ENCODE measurements around the gene NACC2.

NACC2 gene, protein sequence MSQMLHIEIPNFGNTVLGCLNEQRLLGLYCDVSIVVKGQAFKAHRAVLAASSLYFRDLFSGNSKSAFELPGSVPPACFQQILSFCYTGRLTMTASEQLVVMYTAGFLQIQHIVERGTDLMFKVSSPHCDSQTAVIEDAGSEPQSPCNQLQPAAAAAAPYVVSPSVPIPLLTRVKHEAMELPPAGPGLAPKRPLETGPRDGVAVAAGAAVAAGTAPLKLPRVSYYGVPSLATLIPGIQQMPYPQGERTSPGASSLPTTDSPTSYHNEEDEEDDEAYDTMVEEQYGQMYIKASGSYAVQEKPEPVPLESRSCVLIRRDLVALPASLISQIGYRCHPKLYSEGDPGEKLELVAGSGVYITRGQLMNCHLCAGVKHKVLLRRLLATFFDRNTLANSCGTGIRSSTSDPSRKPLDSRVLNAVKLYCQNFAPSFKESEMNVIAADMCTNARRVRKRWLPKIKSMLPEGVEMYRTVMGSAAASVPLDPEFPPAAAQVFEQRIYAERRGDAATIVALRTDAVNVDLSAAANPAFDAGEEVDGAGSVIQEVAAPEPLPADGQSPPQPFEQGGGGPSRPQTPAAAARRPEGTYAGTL

DNA sequence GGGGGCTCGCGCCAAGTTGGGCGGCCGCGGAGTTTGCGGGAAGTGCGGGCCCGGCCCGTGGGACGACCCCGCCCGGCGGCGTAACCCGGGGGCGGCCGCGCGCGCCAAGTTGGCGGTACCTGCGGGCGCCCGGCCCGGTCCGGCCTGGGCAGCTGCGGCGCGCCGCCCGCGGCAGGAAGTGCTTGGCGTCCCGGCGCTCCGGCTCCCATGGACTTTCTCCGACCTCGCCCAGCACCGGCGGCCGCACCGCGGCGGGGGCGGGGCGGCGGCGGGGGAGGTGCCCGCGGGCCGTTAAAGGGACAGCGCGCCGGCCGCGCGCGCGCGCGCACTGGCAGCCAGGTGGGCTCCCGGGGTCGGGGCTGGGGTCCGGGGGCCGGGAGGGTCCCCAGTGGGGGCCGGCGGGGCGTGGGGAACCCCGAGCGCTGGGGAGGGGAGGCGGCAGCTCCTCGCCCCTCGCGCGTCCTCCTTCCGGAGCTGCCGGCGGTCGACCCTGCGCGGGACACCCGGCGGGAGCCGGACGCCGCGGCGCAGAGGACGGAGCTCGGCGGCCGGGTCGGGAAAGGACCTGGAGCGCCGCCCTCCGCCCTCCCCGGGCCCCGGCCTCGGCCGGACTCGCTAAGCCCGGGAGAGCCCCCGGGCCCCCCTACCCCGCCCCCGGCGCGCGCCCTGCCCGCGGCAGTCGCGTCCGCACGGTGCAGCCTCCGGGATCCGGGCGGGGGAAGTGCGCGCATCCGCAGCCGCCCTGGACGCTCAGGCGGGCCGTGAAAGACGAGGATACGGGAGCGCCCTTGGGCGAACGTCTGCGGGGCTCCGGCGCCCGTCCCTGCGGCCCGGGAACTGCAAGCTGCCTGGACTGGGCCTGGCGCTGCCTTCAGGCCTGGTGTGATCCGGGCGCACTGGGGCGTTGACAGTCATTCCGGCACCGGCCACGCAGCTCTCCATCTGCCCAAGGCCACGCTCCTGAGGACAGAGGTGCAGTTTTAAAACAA lies at the start of gene NACC2:
NACC2 (minus strand) TSS at position 220 of the 989 bp plus-strand sequence. CDS start 44,768 bp downstream, outside the sequence.
- FAIRE-seq: no peak

DNA sequence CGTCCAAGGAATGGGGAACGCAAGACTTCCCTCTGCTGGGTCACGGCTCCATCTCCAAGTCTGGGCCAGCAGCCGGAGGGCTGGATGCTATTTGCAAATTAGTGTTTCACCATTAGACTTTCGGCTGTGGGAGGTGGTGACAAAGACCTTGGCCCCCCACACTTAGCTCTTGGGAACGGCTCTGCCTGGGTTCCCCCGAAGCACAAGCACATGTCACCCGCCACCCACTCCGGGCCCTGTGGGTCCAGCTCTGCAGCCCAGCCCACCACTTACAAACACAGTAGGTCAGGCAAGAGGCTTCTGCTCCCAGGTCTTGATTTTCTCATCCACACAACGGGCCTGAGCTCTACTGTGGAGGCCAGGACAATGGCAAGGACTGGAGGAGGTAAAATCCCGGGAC lies 49.4 kb upstream of the NACC2 start:
- FAIRE-seq: no peak

DNA sequence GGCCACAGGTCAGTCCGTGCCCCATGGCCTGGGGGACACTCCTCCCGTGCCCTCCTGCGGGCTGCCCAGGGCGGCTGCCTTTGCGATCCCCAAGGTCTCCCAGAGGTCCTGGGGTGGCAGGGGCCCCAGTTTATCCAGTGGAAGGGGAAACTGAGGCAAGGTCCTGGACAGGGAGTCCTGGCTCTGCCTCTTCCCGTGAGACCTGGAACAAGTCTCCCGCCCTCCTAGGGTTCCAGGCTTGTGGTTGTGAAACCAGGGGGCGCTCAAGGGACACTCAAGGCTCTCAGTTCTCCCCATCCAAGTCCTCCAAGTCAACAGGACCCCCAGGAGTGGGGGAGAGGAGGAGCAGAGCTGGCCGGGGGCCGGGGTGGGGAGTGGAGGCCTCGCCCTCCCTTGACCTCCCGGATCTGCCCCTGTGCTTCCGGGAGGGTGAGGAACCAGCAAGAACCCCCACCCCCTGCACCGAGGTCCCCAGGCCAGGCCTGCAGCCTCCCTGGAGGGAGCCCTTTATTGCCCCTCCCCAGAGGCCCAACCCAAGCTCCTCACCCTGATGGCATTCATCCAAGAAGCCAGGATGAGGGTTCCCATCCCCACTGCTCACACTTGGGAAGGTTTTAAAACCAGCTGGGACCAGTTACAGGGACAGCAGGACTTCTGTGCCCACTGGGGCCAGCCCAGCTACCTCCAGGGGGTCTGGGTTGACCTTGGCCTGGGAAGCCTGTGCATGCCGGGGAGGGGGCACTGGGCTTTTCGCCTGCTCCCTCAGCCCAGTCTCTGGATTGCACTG lies 48.3 kb upstream of the NACC2 start:
- FAIRE-seq: no peak

DNA sequence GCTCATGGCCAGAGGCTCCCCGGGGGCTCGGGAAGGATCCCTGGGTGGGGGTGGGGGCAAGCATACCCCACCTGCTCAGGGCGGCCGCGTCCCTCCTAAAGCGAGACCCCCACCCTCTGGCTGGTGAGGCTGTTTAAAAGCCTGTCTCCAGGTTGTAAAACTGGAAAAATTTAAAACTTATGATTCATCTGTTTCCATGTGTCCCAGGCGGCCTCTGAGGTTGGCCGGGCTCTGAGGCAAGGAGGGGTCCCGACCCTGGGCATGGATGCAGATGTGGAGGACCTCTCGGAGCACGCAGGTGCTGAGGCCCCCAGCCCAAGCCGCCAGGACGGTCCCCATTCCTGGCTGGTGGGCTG lies 47.7 kb upstream of the NACC2 start:
- no peak for FAIRE-seq

DNA sequence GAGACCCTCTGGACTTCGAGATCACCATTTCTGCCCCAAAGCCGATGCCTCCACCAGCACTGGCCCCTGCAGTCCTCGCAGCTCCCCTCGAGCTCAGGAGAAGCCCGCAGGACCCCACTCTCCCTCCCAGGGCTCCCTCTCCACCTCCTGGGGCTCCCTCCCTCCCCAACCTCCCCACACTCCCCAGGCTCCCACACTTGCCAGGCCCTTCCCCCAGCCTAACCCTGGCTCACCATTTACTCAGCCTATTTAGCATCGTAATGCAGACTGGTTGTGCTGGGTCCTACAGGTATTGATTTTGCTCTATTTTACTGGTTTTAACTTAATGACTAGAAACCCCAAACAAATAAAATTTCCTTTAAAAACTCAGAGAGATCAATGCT lies 47.3 kb upstream of the NACC2 start:
- FAIRE-seq: no peak

DNA sequence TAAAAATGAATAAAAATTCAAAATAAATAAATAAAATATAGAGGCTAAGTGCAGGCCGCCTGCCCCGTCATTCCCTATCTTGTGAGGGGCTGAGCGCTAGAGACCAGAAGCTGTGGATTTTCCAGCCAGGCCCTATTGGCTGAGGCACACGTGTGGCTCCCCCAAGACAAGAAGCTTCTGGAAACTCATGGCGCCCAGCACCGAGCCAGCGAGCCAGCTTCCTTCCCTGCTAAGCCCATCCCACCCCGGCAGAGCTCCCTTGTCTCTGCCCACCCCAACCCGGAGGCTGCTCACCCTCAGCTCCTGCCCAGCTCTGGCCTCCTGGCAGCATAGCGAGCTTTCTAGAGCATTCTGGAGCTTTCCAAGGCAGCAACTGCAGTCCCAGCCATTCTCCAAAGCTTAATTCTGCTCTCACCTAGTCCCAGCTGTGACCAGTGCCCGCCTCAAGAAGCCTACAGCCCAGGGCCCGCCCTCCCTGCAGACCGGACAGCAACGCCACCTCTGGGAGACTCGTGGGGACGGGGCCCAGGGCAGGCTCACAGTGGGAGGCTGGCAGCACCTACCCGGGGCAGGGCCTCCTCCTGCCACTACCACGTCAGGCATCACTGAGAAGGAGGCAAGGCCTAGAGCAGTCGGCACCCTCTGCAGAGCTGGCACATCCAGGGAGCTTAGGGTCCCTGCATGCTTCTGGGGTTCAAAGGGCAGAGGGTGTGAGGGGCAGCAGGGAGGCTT lies 46.8 kb upstream of the NACC2 start:
- no peak for FAIRE-seq

DNA sequence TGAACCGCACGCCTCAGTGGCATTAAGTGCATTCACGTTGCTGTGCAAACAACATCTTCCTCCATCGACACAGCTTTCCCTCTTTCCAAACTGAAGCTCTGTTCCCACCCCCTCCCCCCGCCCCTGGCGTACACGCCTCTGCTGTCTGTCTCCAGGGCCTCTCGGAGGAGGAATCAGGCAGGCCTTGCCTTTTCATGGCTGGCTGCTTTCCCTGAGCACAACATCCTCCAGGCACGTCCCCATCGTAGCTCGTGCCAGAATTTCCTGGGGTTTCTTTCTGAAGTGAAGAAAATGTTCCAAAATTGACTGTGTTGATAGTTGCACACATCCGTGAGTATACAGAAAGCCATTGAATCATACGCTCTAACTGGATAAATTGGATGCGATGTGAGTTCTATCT lies 45.9 kb upstream of the NACC2 start:
- FAIRE-seq: no peak

DNA sequence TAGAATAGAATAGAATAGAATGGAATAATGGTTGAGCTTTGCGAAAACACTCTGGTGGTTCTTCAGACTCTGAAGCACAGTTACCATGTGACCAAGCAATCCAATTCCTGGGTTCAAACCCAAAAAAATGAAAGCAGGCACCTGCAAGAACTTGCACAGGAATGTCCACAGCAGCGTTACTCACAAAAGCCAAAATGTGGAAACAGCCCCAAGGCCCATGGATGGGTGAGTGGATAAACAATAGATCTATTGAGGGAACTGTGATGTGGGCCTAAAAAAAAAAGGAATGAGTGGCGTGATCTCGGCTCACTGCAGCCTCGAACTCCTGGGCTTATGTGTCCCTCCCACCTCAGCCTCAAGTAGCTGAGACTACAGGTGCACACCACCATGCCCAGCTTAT lies 45.0 kb upstream of the NACC2 start:
- no peak for FAIRE-seq

DNA sequence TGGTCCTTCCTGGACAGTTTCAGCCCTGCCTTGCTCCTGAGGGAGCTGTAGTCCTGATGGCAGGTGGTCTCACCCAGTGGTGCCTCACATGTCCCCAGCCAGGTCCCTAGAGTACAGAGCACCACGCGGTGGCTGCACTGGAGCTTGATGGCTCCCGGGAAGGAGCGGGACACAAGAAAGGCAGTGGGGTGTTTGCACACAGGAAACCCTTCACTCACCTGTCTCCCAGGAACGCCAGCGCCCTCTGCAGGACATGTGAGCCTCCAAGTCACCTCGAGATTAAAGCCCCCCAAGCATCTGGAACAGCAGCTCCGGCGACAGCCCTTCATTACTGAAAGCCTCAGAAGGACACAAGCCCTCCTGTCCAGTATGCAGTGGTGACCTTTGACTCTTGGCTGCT lies 43.5 kb upstream of the NACC2 start:
- FAIRE-seq: no peak

DNA sequence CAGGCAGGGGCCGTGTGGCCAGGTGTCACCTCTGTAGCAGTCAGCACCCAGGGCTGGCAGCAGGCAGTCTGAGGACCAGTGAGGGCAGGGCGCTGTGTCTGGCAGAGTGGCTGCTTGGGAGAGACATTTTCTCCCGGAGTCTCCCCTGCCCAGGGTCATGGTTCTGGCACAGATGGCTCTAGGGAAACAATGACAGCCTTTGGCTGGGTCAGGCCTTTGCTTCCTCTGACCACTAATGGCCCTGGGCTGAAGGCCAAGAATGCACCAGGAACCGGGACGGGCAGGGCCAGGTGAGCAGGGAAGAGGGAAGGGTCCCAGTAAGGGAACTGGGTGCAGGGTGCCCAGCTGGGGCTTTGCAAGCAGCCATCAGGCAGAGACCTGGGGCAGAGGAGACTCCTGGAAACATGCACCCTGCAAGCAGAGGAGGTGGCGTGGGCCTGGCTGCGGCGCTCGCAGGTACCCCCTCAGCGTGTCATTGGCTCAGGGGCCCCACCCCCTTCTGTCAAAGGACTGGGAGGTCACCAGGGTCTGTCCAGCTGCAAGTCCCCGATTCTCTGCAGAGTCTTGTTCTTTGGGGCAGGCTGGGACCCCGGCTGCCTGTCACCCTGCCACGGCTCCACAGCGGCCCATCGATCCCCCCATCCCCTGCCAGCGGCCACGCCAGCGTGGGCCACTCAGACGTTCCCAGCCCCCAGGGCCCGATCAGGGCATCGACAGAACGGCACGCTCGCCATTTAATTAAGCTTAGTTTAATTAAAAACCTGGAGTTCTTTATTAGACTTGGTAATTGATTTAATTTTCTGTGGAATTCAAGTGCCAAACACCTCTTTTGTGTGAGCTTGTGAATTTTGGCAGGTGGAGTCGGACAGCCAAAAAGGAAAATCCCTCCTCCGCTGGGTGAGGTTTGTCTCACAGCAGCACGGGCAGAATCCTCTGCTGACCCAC lies 42.5 kb upstream of the NACC2 start:
- no peak for FAIRE-seq

DNA sequence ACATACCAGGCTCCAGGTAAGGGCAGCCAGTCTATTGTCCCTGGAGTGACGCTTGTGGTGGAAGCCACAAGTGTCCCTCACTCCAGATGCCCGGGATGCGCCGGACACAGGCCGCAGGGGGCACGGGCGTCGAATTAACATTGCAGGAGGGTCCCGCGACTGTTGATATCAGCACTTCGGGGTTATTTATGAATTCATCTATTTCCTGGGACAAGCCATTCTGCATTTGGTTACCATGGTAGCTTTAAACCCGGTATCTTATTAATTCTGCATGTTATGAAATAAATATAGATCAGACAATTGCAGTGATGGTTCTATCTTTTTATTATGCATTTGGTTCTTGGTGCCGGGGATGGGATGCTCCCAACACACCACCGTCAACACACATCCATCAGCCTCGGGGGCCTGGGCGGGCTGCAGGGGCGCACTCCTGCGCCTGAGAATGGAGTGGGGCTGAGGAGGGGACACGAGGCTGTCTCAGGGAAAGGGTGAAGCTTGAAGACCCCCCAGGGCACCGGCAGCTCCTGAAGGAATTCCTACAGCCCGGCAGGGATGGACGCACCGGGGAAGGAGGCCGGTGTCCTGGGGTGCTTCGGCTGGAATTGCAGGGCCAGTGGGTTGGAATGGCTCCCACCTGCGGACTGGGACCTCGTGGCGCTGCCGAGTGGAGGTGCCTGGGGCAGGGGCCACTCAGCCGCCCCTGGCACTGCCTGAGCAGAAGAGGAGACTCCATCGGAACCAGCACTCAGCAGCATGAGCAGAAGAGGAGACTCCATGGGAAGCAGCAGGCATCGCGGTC lies 41.2 kb upstream of the NACC2 start:
- no peak for FAIRE-seq

DNA sequence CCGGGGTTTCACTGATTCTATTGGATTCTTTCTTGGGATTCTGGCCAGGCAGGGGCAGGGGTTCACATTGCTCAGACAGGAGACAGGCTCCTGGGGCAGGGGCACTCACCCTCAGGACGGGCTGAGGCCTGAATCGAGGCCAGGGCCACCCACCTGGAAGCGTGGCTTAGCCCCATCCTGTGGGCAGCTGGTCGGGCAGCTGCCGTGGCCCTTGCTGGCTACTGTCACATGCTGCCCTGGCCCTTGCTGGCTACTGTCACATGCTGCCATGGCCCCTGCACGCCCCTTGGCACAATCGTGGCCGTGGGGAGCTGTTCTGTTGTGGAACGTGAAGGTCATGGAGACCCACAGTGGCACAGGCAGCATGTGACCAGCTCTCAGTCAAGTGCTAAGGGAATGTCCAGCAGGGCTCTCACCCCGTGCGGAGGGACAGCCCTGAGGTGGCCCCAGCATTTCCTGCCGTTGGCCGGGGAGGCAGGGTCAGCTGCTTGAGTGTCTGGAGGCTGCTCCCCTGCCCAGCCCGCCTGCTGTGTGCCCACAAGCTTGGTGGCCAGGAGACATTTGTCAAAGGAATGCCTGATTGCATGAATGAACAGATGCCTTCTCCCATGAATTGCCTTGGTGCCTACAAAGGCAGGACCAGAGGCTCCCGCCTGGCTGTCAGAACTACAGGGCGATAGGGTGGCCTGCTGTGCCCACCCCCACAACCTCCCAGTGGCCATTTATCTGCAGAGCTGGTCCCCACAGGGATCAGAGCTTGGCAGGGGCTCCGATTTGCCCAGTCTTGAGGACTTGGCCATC lies 40.4 kb upstream of the NACC2 start:
- no peak for FAIRE-seq

DNA sequence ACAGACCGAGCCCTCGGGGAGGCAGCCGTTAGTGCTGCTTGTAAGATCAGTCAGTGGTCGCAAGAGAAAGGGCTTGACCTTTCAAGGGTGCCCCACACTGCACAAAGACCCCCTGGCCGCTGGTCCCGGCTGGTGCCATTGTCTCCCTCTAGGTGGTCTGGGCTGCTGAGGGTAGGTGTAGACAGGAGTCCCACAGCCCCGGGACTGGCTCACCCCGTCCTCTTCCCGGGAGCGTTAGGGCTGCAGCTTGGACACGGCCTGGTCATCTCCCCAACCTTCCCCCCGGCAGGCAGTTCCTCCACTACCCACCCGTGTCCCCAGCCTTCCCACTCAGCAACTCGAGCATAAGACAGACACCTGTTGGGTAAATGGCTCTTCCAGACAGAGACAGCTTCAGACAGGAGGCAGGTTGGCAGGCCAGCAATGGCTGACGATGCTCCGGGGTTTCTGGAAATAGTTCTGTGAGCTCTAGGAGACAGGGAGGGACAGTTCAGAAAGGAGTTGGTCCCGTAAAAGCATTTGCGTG lies 38.9 kb upstream of the NACC2 start:
- FAIRE-seq: no peak

DNA sequence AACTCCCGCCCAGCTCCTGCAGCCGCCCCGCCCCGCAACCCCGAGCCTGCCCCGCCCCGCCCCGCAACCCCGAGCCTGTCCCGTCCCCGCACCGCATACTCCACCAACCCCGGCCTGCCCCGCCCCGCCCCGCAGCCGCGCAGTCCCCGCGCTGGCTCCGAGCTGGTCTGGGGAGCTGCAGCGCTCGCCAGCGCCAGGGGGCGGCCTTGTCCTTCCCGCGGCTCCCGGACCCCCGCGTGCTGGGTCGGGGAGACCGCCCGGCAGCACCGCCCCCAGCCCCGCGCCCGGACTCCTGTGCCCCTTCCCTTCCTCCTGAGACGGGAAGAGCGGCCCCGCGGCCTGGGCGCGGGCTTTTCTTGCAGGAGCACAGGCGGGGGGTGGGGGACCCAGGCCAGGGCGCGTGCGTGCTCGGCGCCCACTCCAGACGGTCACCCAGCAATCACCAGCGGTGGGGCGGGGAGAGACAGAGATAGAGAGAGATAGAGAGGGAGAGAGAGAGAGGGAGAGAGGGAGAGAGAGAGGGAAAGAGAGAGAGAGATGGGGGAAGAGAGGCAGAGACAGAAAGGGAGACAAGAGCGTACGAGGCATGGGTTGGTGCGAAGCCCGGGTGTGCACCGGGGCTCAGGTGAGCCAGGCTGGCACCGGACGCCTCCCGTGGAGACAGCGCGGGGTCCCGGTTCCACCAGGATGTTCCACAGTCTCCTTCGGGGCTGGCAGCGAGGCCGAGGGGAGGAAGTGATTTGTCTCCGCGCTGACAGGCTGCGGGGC lies 38.3 kb upstream of the NACC2 start:
- no peak for FAIRE-seq

DNA sequence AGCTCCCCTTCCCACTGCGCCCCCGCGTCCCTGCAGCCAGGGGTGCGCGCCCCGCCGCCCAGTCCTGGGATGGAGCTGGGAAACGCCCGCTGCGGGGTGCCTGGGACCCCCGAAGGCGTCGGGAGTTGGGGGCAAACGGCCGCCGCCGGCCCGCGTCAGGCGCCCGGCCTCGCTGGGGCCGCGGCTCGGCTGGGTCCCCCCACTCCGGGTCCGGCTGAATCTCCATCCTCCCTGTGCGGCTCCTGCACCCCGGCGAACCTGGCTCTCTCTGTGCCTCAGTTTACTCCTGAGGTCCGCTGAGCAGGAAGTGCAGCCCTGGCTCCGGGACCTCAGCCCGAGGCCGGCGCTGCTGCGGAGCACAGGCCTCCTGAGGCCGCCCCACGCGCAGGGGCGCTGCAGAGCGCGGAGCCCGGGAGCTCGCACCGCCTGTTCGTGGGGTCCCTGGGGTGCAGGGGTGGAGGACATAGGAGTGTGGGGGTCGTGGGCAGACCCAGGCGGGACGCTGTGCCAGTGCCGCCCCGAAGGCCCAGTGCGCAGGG lies 37.5 kb upstream of the NACC2 start:
- FAIRE-seq: no peak

DNA sequence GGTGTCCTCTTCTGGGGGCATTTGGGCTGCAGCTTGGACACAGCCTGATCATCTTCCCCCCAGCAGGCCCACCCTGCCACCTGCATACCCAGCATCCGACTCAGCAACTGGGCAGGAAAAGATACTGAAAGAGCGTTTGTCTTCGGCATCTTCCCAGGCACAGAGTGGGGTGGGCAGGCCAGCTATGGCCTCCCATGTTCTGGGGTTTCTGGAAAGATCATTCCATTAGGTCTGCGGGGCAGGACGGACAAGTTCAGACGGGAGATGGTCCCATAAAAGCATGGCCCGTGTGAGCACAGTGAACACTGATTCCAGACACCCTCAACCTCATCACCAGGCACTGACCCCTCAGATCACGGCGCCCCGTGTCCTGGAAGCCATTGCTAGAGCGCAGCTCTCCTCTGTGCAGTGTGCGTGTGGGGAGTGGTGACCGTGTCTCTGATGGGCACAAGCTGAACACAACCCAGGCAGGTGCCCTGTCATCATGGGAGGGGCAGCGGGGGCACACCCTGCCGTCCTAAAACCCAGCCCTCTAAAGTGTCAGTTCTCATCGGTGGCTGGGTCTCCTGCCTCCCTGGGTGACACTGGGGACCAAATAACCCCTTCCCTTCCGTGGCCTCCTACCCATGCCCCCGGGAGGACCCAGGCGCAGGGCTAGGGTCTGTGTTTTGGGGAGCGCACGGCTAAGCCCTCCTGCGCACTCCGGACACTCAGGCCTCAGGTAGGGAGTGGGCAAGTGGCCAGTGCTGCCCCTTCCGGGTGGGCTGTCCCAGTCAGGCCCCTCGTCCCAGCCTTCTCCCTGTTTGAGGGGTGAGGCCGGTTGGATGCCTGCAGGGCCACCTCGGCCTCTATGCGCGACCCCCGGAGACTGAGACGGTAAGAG lies 36.8 kb upstream of the NACC2 start:
- no peak for FAIRE-seq

DNA sequence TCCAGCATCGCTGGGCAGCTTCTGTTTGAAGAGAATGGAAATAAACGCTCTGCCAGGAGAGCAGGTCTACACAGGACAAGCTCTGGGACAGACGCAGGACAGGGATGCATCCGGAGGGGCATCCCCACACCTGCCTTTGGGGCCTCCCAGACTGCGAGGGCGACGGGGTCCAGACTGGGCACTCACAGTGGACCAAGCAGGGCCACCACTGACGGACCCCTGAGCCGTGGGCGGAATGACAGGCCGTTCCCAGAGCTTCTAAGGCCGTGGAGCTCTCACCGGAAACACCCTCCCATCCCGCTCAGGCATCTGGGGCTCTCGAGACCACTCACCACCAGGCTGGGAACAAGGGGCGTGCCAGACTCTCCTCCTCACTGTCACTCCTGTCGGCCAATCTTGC lies 34.1 kb upstream of the NACC2 start:
- no peak for FAIRE-seq
